HTERT RPE-1 (cell line): ENCODE results near the gene ECHS1.
"Not testable (repeated sequence)": the region's sequence is repeated elsewhere in the genome, so short reads cannot be mapped to it uniquely, and the experiment has no call there.

Source experiments
- in situ Hi-C: fragments of 300-500 bp; cut with MboI; formaldehyde crosslinking; loops from 4 replicates; pipeline ENCODE4 v1.14.3; 2020; ENCODE audit warnings: low sequenced_read_pairs

The ECHS1 gene

GRCh38 chr10:133400624-133401424 lies 27.7 kb upstream of the ECHS1 start:
- in situ Hi-C loops, result no loop called here

GRCh38 chr10:133399123-133399601 lies 26.0 kb upstream of the ECHS1 start:
- in situ Hi-C loops, result no loop called here

- in situ Hi-C loops, result no loop called here
Observed at GRCh38 chr10:133397938-133398337, 24.8 kb upstream of the ECHS1 start.

GRCh38 chr10:133396035-133396624 lies 23.0 kb upstream of the ECHS1 start:
- in situ Hi-C loops, result no loop called here

GRCh38 chr10:133394801-133395221 lies 21.7 kb upstream of the ECHS1 start:
- in situ Hi-C loops, result no loop called here

- in situ Hi-C loops, result no loop called here
Observed at GRCh38 chr10:133394064-133394663, 21.0 kb upstream of the ECHS1 start, which contains the start of gene MTG1. TSS of gene MTG1 (plus strand) at chr10:133394157. CDS start at chr10:133394221, 64 bp downstream.

GRCh38 chr10:133393401-133394063 lies 20.4 kb upstream of the ECHS1 start:
- in situ Hi-C loops, result no loop called here

GRCh38 chr10:133391761-133392518 lies 18.8 kb upstream of the ECHS1 start:
- in situ Hi-C loops, result no loop called here

- in situ Hi-C loops, result no loop called here
Observed at GRCh38 chr10:133391249-133391635, 18.1 kb upstream of the ECHS1 start.

- in situ Hi-C loops, result no loop called here
Observed at GRCh38 chr10:133390597-133391248, 17.6 kb upstream of the ECHS1 start.

- in situ Hi-C loops, result no loop called here
Observed at GRCh38 chr10:133388973-133389818, 16.0 kb upstream of the ECHS1 start.

- in situ Hi-C loops, result no loop called here
Observed at GRCh38 chr10:133388236-133388972, 15.2 kb upstream of the ECHS1 start.

GRCh38 chr10:133386951-133387350 lies 13.8 kb upstream of the ECHS1 start:
- in situ Hi-C loops, result not testable (repeated sequence)

- in situ Hi-C loops, result no loop called here
Observed at GRCh38 chr10:133385214-133385613, 12.1 kb upstream of the ECHS1 start.

GRCh38 chr10:133384071-133384470 lies 10.9 kb upstream of the ECHS1 start:
- in situ Hi-C loops, result no loop called here

GRCh38 chr10:133383551-133383950 lies 10.4 kb upstream of the ECHS1 start:
- in situ Hi-C loops, result no loop called here

GRCh38 chr10:133381036-133381435 lies 7.9 kb upstream of the ECHS1 start:
- in situ Hi-C loops, result no loop called here
